ENCODE data around the gene UGT1A6.
"Not testable (repeated sequence)": the region's sequence is repeated elsewhere in the genome, so short reads cannot be mapped to it uniquely, and the experiment has no call there.

Gene UGT1A6

DNA sequence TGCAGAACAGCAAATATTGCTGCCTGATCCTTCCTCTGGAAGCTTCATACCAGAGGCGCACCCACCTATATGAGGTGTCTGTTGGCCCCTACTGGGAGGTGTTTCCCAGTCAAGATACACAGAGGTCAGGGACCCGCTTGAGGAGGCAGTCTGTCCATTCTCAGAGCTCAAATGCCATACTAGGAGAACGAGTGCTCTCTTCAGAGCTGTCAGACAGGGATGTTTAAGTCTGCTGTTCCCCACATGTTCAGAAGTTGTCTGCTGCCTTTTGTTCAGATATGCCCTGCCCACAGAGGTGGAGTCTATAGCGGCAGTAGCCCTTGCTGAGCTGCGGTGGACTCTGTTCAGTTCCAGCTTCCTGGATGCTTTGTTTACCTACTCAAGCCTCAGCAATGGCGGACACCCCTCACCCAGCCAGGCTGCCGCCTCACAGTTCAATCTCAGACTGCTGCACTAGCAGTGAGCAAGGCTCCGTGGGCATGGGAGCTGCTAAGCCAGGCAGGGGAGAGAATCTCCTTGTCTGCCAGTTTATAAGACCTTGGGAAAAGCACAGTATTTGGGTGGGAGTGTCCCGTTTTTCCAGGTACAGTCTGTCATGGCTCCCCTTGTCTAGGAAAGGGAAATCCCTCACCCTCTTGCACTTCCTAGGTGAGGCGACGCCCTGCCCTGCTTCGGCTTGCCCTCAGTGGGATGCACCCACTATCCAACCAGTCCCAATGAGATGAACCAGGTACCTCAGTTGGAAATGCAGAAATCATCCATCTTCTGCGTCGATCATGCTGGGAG, 44.4 kb downstream of the UGT1A6 start:
- not testable (repeated sequence) for H3K9me3 ChIP-seq (replicated peaks; ENCODE audit: low read length); H3K36me3 ChIP-seq (ENCODE audit: insufficient read depth, low read length); H3K4me3 ChIP-seq (ENCODE audit: low read length); H3K4me2 ChIP-seq (ENCODE audit: low read length); H3K4me1 ChIP-seq (ENCODE audit: control insufficient read depth, insufficient read depth, low read length); H3K9ac ChIP-seq (ENCODE audit: low read depth, low read length); H3K27me3 ChIP-seq (ENCODE audit: control insufficient read depth, insufficient read depth, low read length)

DNA sequence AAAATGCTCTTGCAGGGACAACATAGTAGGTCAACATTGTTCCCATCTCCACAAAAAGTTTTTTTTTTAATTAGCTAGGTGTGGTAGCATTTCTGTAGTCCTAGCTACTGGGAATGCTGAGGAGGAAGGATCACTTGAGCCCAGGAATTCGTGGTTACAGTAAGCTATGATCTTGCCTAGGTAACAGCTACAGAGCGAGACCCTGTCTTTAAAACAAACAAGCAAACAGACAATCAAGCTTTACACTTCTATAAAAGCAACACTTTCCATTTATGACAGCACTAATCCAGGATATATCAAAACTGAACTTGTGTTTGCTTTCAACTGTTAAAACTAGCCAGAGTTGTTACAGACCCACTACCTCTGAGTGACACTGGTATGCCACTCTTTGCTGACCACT, 48.2 kb downstream of the UGT1A6 start:
- no peak overlapping the region for H3K9ac ChIP-seq (ENCODE audit: low read depth, low read length)
- no peak overlapping the region for H3K4me2 ChIP-seq (ENCODE audit: low read length)
- H3K4me1 ChIP-seq (ENCODE audit: control insufficient read depth, insufficient read depth, low read length), result no peaks in the 10 kb centered on the region
- H3K9me3 ChIP-seq (replicated peaks; ENCODE audit: low read length), result no peaks in the 10 kb centered on the region
- no peak overlapping the region for H3K4me3 ChIP-seq (ENCODE audit: low read length)
- no peaks in the 10 kb centered on the region for H3K36me3 ChIP-seq (ENCODE audit: insufficient read depth, low read length)
- peaks cover 2% of the 10 kb centered on the region for H3K27me3 ChIP-seq (ENCODE audit: control insufficient read depth, insufficient read depth, low read length)

DNA sequence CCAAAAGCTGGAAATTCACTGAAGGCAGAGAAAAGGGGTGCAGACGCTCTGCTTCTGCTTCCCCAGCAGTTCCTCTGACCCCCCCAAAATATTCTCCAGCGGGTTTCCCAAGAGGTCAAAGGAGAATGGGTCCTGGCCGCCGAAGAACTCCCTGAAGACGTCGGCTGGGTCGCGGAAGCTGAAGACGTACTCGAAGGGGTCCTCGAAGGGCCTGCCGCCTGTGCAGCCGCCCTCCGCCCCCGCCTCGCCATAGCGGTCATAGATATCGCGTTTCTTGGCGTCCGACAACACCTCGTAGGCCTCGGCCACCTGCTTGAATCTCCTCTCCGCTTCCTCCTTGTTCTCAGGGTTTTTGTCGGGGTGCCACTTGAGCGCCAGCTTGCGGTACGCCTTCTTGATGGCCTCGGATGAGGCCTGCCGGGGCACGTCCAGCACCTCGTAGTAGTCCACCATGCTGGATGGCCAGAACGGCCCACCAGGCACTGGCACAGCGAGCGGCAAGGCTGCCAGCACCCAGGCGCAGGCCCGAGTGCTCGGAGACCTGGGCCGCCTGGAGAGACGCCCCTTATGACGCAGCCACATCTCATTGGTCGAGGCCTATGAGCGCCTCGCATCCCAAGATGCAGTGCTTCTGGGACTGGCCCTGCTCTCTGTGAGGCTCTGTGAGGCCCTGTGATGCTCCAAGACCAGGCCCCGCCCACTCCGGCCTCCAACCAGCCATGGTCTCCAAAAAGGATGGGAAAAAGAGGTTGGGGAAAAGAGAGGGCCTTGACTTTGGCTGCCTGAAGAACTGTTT, 51.0 kb downstream of the UGT1A6 start:
- Histone ChIP-seq H3K36me3 (ENCODE audit: insufficient read depth, low read length) (no peaks in the 10 kb centered on the region), H3K4me2 (ENCODE audit: low read length) (no peak overlapping the region), H3K9me3 (replicated peaks; ENCODE audit: low read length) (no peaks in the 10 kb centered on the region), H3K4me1 (ENCODE audit: control insufficient read depth, insufficient read depth, low read length) (no peaks in the 10 kb centered on the region), H3K4me3 (ENCODE audit: low read length) (no peak overlapping the region), H3K27me3 (ENCODE audit: control insufficient read depth, insufficient read depth, low read length) (peaks cover 5% of the 10 kb centered on the region), H3K9ac (ENCODE audit: low read depth, low read length) (no peak overlapping the region)

DNA sequence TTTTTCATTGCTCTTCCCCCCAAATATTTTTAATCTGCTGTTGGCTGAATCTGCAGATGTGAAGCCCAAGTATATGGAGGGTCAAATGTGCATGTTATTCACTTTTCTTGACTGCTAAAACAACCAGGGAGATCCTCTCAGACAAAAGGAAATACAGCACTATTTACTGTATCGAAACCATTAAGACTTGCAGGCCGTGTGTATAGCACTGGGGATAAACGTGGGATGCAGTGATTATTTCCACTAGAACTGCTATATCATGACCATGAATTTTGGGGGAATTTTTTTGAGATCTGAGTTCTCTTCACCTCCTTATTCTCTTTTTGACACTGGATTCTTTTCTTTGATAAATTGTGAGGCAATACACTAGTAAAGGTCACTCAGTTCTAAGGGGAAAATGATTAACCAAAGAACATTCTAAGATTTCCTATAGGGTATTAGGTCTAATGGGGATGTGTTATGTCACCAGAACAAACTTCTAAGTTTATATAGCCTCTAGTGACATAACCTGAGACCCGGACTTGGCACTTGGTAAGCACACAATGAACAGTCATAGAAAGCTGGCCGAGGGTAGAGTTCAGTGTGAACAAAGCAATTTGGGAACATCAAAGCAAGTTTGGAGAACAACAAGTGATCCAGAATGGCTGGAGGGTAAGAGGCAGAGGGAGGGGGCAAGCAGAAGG, 52.5 kb downstream of the UGT1A6 start:
- H3K9ac ChIP-seq (ENCODE audit: low read depth, low read length), result no peak overlapping the region
- no peak overlapping the region for H3K4me2 ChIP-seq (ENCODE audit: low read length)
- peaks cover 5% of the 10 kb centered on the region for H3K27me3 ChIP-seq (ENCODE audit: control insufficient read depth, insufficient read depth, low read length)
- no peaks in the 10 kb centered on the region for H3K4me1 ChIP-seq (ENCODE audit: control insufficient read depth, insufficient read depth, low read length)
- H3K4me3 ChIP-seq (ENCODE audit: low read length), result no peak overlapping the region
- no peaks in the 10 kb centered on the region for H3K9me3 ChIP-seq (replicated peaks; ENCODE audit: low read length)
- H3K36me3 ChIP-seq (ENCODE audit: insufficient read depth, low read length), result no peaks in the 10 kb centered on the region

DNA sequence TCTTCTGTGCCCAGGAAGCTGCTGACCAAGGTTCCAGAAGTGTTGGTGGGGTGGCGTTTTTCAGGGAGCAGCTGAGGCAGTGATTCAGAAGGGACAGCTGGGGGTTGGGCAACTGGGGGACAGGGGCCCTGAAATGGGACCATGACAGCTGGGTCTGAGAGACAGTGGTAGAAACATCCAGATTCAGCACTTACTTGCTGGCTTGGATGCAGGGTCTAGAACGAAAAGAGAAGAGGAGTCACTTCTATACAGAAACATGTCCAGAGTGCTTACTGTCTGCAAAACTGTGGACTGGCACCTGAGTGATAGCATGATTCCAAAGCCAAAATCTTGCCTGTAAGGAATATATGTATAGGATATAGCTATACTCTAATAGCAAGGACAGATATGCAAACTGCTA, 53.1 kb downstream of the UGT1A6 start:
- not testable (repeated sequence) for H3K27me3 ChIP-seq (ENCODE audit: control insufficient read depth, insufficient read depth, low read length); H3K4me1 ChIP-seq (ENCODE audit: control insufficient read depth, insufficient read depth, low read length); H3K36me3 ChIP-seq (ENCODE audit: insufficient read depth, low read length); H3K9ac ChIP-seq (ENCODE audit: low read depth, low read length); H3K9me3 ChIP-seq (replicated peaks; ENCODE audit: low read length); H3K4me2 ChIP-seq (ENCODE audit: low read length); H3K4me3 ChIP-seq (ENCODE audit: low read length)

DNA sequence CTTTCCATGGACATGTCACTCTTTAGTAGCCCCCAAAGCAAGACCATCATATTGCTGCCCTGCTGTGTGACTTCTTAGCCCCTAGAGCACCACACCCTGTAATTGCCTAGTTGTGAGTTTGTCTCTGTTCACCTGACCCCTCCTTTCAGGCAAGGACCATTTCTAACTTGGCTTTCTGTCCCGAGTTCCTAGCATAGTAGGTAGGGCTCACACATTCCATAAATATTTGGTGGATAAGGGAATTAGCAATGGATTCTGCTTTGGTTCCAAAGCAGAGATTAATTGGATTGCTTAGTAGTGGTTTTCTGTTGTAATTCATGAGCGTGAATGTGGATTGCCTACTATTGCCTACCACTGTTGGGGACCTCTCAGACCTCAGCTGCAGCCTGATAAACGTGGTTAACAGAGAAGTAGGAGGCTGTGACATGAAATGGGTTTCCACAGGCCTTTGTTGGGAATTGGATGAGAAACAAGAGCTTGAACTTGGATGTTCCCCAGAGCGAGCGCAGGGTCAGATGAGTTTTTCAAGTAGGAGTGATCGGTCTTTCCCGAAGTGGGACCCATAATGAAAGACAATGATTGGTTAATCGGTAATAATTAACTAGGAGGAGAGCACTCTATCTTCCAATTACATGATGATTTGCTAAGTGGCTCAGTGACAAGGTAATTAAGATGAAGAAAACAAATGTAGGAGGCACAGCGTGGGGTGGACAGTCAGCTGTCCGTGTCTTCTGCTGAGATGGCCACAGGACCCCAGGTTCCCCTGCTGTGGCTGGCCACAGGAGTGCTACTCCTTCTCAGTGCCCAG, 54.0 kb downstream of the UGT1A6 start:
- Histone ChIP-seq H3K9ac (ENCODE audit: low read depth, low read length) (no peak overlapping the region), H3K27me3 (ENCODE audit: control insufficient read depth, insufficient read depth, low read length) (peaks cover 5% of the 10 kb centered on the region), H3K4me3 (ENCODE audit: low read length) (no peak overlapping the region), H3K36me3 (ENCODE audit: insufficient read depth, low read length) (no peaks in the 10 kb centered on the region), H3K4me1 (ENCODE audit: control insufficient read depth, insufficient read depth, low read length) (no peaks in the 10 kb centered on the region), H3K9me3 (replicated peaks; ENCODE audit: low read length) (no peaks in the 10 kb centered on the region), H3K4me2 (ENCODE audit: low read length) (no peak overlapping the region)

DNA sequence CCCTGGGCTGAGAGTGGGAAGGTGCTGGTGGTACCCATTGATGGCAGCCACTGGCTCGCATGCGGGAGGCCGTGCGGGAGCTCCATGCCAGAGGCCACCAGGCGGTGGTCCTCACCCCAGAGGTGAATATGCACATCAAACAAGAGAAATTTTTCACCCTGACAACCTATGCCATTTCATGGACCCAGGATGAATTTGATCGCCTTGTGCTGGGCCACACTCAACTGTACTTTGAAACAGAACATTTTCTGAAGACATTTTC, 54.5 kb downstream of the UGT1A6 start:
- Histone ChIP-seq H3K36me3 (ENCODE audit: insufficient read depth, low read length) (no peaks in the 10 kb centered on the region), H3K9me3 (replicated peaks; ENCODE audit: low read length) (no peaks in the 10 kb centered on the region), H3K27me3 (ENCODE audit: control insufficient read depth, insufficient read depth, low read length) (peaks cover 5% of the 10 kb centered on the region), H3K9ac (ENCODE audit: low read depth, low read length) (no peak overlapping the region), H3K4me3 (ENCODE audit: low read length) (no peak overlapping the region), H3K4me2 (ENCODE audit: low read length) (no peak overlapping the region), H3K4me1 (ENCODE audit: control insufficient read depth, insufficient read depth, low read length) (no peaks in the 10 kb centered on the region)

DNA sequence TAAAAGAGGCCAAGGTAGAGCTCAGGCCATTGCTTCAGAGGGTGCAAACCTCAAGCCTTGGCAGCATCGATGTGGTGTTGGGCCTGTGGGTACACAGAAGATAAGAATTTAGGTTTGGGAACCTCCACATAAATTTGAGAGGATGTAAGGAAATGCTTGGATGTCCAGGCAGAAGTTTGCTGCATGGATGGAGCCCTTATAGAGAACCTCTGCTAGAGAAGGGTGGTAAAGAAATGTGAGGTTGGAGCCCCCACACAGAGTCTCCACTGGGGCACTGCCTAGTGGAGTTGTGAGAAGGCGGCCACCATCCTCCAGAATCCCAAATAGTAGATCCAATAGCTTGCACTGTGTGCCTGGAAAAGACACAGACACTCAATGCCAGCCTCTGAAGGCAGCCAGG, 58.0 kb downstream of the UGT1A6 start:
- H3K9ac ChIP-seq (ENCODE audit: low read depth, low read length); H3K9me3 ChIP-seq (replicated peaks; ENCODE audit: low read length); H3K4me2 ChIP-seq (ENCODE audit: low read length); H3K27me3 ChIP-seq (ENCODE audit: control insufficient read depth, insufficient read depth, low read length); H3K4me1 ChIP-seq (ENCODE audit: control insufficient read depth, insufficient read depth, low read length); H3K36me3 ChIP-seq (ENCODE audit: insufficient read depth, low read length); H3K4me3 ChIP-seq (ENCODE audit: low read length): not testable (repeated sequence)

DNA sequence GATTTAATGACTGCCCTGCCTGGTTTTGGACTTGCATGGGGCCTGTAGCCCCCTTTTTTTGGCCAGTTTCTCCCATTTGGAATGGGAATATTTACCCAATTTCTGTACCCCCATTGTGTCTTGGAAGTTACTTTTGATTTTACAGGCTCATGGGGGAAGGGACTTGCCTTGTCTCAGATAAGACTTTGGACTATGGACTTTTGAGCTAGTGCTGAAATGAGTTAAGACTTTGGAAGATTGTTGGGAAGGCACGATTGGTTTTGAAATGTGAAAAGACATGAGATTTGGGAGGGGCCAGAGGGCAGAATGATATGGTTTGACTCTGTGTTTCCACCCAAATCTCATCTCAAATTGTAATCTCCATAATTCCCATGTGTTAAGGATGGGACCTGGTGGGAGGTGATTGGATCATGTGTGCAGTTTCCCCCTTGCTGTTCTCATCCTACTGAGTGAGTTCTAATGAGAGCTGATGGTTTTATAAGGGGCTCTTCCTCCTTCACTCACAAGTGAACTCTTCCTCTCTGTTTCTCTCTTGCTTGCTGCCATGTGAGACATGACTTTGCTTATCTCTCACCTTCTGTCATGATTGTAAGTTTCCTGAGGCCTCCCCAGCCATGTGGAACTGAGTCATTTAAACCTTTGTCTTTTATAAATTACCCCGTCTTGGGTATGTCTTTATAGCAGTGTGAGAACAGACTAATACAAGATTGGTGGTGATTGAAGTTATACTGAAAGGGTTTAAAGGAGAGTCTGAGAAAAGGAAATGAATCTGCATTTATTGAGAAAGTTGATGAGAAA, 58.7 kb downstream of the UGT1A6 start:
- H3K9me3 ChIP-seq (replicated peaks; ENCODE audit: low read length); H3K4me1 ChIP-seq (ENCODE audit: control insufficient read depth, insufficient read depth, low read length); H3K4me3 ChIP-seq (ENCODE audit: low read length); H3K9ac ChIP-seq (ENCODE audit: low read depth, low read length); H3K36me3 ChIP-seq (ENCODE audit: insufficient read depth, low read length); H3K27me3 ChIP-seq (ENCODE audit: control insufficient read depth, insufficient read depth, low read length); H3K4me2 ChIP-seq (ENCODE audit: low read length): not testable (repeated sequence)

DNA sequence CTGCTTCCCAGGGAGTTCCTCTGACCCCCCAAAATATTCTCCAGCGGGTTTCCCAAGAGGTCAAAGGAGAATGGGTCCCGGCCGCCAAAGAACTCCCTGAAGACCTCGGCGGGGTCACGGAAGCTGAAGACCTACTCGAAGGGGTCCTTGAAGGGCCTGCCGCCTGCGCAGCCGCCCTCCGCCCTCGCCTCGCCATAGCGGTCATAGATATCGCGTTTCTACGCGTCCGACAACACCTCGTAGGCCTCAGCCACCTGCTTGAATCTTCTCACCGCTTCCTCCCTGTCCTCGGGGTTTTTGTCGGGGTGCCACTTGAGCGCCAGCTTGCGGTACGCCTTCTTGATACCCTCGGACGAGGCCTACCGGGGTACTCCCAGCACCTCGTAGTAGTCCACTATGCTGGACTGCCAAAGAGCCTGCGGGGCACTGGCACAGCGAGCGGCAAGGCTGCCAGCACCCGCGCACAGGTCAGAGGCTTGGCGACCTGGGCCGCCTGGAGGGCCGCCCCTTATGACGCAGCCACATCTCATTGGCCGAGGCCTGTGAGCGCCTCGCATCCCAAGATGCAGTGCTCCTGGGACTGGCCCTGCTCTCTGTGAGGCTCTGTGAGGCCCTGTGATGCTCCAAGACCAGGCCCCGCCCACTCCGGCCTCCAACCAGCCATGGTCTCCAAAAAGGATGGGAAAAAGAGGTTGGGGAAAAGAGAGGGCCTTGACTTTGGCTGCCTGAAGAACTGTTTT, 62.4 kb downstream of the UGT1A6 start:
- no peaks in the 10 kb centered on the region for H3K4me1 ChIP-seq (ENCODE audit: control insufficient read depth, insufficient read depth, low read length)
- no peak overlapping the region for H3K4me3 ChIP-seq (ENCODE audit: low read length)
- H3K9me3 ChIP-seq (replicated peaks; ENCODE audit: low read length), result no peaks in the 10 kb centered on the region
- no peaks in the 10 kb centered on the region for H3K27me3 ChIP-seq (ENCODE audit: control insufficient read depth, insufficient read depth, low read length)
- no peak overlapping the region for H3K4me2 ChIP-seq (ENCODE audit: low read length)
- H3K9ac ChIP-seq (ENCODE audit: low read depth, low read length), result no peak overlapping the region
- no peaks in the 10 kb centered on the region for H3K36me3 ChIP-seq (ENCODE audit: insufficient read depth, low read length)

Data from skeletal muscle satellite cell (primary cell).